ENCODE measurements around the gene TNFRSF1A.

TNFRSF1A gene

DNA sequence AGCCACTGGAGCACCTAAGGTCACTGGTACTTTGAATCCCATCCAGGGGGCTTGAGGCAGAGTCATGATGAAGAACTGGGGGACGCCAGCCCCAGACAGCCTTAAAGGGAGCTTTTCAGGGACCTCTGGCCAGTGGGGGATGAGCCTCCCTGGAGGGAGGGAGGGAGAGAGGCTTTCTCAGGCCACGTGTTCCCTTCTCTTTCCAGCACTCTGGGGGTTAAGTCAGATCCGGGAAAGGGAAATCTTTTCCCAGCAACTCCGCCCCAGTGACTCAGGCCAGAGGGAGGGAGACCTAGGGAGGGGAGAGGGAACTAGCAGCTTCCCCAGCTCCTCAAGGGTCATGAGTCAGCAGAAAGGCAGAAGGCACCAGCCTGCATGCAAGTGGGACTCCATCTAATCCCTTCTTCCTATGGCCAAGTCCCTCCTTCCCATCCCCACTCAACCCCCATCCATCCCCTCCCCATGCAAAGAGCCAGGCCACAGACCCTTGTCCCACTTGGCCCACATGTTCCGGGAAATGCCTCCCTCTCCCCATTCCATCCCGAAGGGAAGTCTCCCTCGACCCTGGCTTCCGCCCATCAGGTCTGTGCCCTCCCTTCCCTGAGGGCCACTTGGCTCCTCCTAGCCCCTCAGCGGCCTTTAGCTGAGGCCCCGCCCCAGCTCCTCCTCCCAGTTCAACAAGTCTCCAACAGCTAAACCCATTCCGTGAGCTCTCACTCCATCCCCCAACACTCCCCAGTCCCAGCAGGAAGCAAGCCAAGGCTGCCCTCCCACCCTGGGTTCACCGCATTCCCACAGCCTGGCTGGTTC lies 5.6 kb downstream of the TNFRSF1A start:
- no peak for DNase-seq

DNA sequence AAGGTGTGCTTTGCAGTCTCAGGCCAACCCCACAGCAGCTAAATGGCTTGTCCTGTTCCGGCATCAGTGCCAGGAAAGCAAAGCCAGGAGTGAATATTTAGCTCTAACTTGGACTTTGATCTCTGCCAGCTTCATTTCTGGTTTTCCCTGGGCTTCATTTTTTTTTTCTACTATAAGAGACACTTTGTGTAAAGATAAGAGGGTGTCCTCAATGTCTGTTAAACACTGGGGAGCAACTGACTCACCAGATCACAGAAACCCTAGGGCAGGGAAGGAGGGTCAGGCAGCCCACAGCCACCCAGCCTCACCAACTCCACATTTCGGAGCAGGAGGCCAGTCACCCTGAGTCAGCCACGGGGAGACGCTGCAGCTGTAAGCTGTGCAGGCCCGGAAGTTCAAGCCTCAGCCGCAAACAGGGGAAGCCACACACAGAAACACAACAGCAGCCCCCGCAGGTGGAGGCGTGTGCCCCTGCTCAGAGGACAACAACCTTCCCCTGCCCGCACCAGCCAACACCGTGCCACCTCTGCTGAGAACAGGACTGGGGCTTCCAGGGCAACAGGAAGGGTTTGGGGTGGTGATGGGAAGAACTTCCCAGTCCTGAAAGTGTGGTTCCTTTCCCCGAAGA lies 6.3 kb downstream of the TNFRSF1A start:
- DNase-seq = no peak

GRCh38 chr12:6334940-6335450 lies 6.9 kb downstream of the TNFRSF1A start:
- no peak for DNase-seq

DNA sequence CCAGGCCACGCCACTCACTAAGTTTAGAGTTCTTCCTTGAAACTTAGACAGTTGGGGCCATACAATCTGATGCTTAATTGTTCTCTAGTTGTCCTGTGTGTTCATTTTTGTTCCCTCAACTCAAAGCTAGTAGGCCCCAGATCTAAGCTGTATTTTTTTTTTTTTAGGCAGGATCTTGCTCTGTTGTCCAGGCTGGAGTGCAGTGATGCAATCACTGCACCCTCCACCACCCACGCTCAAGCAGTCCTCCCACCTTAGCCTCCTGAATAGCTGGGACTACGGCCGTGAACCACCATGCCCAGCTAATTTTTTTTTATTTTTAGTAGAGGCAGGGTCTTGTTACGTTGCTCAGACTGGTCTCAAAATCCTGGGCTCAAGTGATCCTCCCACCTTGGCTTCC lies 7.5 kb downstream of the TNFRSF1A start:
- no peak for DNase-seq

- DNase-seq = no peak
These were observed 8.3 kb downstream of the TNFRSF1A start for GRCh38 chr12:6333566-6333965.

- no peak for DNase-seq
These were observed 8.8 kb downstream of the TNFRSF1A start for GRCh38 chr12:6333029-6333428.

DNA sequence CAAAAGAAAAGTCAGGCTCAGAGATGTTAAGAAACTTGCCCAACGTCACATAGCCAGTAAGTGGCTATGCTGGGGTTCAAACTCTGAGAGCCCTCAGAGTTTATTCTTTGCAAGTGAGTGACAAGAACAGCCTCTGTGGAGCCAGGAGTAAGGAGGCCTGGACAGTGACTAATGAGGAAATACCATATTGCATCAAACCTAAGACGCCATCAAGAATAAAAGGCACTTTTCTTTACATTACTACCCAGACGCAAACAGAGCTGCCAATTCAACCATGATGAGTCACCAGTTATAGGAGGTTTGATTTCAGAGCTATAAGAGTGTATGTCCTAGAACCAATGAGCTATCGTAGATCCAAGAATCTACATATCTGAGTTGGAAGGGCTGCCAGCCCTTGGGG lies 9.4 kb downstream of the TNFRSF1A start:
- DNase-seq = no peak

DNA sequence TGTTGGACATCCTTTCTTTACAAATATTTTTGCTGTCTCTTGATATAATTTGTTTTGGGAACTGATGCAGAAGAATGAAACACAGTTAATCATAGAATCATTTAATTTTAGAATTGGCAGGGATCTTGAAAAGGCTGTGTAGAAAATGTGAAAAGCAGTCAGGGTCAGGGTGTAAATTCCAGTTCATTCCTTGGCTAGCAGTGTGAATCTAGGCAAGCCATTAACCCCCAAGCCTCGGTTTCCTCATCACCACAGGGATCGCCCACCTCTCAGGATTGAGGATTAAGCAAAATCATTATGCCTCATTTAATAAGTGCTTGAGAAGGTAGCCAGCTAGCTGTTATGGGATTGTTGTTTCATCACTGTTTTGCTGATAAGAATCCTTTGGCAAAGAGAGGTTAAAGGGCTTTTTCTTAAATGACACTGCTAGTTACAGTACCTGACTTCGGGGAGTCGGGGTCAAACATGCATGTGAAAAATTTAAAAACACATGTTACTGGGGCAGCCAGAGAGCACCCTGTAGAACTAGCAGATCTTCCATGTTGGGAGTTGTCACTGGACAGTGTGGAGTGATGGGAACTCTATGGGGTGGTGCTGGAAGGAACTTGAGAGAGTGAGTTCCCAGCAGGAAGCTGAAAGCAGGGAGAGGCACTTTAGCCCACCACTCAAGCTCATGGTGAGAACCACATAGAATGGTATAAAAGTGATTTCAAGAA lies 10.7 kb downstream of the TNFRSF1A start:
- DNase-seq = no peak

GRCh38 chr12:6330192-6330591 lies 11.7 kb downstream of the TNFRSF1A start:
- DNase-seq = no peak

- DNase-seq = no peak
These were observed 12.2 kb downstream of the TNFRSF1A start for GRCh38 chr12:6329703-6330064.

DNA sequence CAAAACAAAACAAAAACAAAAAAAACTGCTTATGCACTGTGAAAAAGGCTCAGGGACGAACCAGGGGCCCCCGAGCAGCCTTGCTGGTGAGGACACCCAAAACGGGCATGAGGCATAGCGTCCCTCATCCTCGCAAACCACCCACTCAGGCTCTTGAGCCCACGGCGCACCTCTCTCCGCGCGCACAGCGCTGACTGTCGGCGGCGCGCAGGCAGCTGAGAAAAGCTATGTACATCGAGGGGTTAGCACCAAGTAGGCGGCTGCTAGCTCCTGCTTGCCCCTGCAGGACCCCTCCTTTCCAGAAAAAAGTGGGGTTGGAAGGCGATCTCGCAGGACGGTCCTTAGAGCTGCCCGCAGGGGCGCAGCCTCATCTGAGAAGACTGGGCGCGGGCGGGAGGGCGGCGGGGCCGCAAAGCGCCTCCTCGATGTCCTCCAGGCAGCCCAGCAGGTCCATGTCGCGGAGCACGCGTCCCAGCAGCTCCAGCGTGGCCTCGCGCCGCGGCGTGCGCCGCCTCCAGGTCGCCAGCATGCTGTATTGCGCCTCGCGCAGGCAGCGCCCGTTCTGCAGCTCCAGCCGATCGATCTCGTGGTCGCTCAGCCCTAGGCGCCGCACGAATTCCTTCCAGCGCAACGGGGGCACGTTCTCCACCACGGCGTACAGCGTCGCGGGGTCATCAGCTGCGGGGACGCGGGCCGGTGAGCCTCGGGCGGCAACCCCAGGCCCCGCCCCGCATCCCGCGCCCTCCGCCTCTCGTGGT lies 12.8 kb downstream of the TNFRSF1A start:
- DNase-seq = no peak

DNA sequence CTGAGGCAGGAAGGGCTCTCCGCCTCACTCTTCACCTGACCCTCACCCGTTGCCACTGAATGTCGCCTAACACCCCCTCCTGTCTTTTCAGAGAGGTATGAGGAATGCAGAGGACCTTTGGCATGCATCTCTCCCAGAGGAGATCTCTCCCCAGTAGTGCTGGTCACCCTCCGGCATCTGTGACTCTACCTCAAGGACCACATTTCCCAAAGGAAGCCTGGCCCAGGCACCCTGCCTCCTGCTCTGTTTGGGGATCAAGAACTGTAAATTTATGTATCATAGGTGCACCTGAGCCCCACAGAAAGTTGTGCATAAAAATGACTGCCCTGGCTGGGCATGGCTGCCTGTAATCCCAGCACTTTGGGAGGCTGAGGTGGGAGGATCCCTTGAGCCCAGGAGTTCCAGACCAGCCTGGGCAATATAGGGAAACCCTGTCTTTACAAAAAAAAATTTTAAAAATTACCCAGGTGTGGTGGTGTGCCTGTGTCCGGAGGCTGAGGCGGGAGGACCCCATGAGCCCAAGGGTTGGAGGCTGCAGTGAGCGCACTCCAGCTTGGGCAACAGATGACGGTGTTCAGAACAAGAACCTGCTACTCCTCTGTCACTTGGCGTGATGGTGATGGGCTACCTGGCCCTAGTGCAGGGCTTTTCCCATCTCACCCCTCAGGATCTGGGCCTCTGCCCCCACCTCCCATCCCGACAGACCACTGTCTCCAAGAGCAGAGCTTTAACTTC lies 13.7 kb downstream of the TNFRSF1A start:
- no peak for DNase-seq

- no peak for DNase-seq
These were observed 14.4 kb downstream of the TNFRSF1A start for GRCh38 chr12:6327229-6328041.

- peak in 1 of 2 experiments; percentile 8 for DNase-seq
These were observed 15.3 kb downstream of the TNFRSF1A start for GRCh38 chr12:6326316-6327228.

- no peak for DNase-seq
These were observed 16.7 kb downstream of the TNFRSF1A start for GRCh38 chr12:6324936-6325750.

DNA sequence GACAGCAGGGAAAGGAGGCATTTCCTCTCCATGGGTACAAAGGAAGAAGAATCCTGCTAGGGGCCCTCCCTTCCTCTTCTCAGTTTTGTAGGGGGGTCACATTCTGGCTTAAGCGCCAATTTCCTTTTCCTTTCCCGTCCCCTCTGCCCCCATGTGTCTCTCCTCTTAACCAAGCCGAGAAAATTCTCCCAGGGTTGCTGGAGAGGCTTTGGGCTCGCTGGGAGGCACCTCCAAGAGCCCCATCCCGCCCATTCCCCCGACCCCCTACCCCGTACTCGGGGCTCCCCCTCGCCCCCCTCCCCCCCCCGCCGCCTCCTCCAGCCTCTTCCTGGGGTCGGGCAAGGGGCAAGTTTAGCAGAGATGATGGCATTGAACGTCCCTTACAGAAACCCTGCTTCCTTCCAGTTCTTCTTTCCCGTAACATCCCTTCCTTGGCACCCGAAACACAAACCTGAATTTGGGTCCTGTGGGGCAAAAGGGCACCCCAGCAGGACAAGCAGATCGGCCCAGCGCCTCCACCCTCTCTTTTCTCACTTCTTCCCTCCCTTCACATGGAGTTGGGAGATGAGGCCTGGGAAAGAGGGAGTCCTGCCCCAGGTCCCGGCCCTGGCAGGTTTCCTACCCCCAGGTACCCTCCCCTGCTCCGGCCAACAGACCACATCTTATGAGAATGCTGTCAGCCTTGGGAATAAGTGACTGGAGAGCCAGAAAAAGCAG lies 17.7 kb downstream of the TNFRSF1A start:
- no peak for DNase-seq

- DNase-seq = peak; percentile 35 to 66
These were observed 18.4 kb downstream of the TNFRSF1A start for GRCh38 chr12:6323340-6323994.

DNA sequence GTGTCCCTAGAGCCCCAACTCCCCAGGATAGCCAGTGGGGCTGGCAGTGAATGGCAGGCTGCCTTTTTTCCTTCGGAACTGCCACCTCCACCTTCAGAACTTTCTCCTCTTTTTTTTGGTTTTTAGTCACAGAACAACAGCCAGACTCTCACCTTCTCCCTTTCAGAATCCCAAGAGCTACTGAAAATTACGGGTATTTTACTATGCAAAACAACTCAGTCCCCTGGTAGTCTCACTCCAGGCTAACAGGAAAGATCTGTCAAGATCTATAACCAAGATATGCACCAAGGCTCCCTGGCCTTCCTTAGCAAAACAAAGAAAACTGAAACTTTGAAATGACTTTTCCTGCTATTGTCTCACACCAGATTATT lies 18.9 kb downstream of the TNFRSF1A start:
- no peak for DNase-seq
